ENCODE measurements around the gene ZNF836.

- TF ChIP-seq CTCF (IDR thresholded peaks at IDR 0.05) (no peak), POLR2A (IDR thresholded peaks at IDR 0.05) (no peak)
Observed at GRCh38 chr19:52148256-52148655, 23.2 kb downstream of the ZNF836 start.
